Thyroid gland (tissue), 4 donors: ENCODE results near the gene MAMLD1.

ENCODE experiments used
- POLR2A ChIP-seq, 2 donors: fragments of 450-650 bp; IDR thresholded peaks; one replicate each; pipeline ENCODE4 v1.6.1; 2017; ENCODE audit warnings: antibody characterized with exemption in 2 of 2, mild to moderate bottlenecking in 2 of 2, moderate library complexity in 1 of 2
- TF ChIP-seq, protein P1 (sequence below), 6 experiments: fragments of 200-600 bp in 3 of 6; fragments of 450-650 bp in 3 of 6; sonication (generic) in 3 of 6; IDR thresholded peaks; one replicate each; pipeline ENCODE4 v1.5.1; 2016 to 2019; ENCODE audit warnings: antibody characterized with exemption in 6 of 6, mild to moderate bottlenecking in 2 of 6, inconsistent platforms in 1 of 6, moderate library complexity in 1 of 6

DNA sequence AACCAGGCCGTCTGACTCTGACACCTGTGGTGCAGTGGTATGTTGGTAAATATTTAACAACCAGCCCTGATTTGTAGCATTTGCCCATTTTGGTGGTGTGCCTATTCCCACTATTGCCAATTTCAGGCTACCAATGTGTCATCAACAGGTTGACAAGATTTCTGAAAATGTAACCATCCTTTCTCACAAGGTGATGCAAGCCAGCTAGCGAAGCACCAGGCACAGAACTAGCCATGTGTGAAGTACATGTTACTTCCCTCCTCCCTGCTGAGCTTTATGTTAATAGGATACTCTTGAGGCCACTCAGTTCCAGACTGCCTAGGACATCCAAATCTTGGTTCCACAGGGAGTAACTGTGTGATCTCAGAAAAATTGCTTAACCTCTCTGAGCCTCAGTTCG lies 7.2 kb upstream of the MAMLD1 start:
- no peak for TF ChIP-seq POLR2A (IDR thresholded peaks at IDR 0.05)
- TF ChIP-seq, protein P1, sequence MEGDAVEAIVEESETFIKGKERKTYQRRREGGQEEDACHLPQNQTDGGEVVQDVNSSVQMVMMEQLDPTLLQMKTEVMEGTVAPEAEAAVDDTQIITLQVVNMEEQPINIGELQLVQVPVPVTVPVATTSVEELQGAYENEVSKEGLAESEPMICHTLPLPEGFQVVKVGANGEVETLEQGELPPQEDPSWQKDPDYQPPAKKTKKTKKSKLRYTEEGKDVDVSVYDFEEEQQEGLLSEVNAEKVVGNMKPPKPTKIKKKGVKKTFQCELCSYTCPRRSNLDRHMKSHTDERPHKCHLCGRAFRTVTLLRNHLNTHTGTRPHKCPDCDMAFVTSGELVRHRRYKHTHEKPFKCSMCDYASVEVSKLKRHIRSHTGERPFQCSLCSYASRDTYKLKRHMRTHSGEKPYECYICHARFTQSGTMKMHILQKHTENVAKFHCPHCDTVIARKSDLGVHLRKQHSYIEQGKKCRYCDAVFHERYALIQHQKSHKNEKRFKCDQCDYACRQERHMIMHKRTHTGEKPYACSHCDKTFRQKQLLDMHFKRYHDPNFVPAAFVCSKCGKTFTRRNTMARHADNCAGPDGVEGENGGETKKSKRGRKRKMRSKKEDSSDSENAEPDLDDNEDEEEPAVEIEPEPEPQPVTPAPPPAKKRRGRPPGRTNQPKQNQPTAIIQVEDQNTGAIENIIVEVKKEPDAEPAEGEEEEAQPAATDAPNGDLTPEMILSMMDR (IDR thresholded peaks at IDR 0.05), result no peak
